HG02763 (cell line): Measurements from ENCODE around the gene TEX264.
A peak's percentile ranks its signal among the peaks of the same experiment; 100 is the strongest.
"Not testable (repeated sequence)": the region's sequence is repeated elsewhere in the genome, so short reads cannot be mapped to it uniquely, and the experiment has no call there.

ENCODE experiments used
- ATAC-seq: cut with Tn5 transposase; IDR thresholded peaks from one replicate; pipeline ENCODE4 v1.9.1; 2021; ENCODE audit warnings: mild to moderate bottlenecking, moderate library complexity; ENCODE audit not compliant: unreplicated experiment

Gene TEX264, protein sequence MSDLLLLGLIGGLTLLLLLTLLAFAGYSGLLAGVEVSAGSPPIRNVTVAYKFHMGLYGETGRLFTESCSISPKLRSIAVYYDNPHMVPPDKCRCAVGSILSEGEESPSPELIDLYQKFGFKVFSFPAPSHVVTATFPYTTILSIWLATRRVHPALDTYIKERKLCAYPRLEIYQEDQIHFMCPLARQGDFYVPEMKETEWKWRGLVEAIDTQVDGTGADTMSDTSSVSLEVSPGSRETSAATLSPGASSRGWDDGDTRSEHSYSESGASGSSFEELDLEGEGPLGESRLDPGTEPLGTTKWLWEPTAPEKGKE

DNA sequence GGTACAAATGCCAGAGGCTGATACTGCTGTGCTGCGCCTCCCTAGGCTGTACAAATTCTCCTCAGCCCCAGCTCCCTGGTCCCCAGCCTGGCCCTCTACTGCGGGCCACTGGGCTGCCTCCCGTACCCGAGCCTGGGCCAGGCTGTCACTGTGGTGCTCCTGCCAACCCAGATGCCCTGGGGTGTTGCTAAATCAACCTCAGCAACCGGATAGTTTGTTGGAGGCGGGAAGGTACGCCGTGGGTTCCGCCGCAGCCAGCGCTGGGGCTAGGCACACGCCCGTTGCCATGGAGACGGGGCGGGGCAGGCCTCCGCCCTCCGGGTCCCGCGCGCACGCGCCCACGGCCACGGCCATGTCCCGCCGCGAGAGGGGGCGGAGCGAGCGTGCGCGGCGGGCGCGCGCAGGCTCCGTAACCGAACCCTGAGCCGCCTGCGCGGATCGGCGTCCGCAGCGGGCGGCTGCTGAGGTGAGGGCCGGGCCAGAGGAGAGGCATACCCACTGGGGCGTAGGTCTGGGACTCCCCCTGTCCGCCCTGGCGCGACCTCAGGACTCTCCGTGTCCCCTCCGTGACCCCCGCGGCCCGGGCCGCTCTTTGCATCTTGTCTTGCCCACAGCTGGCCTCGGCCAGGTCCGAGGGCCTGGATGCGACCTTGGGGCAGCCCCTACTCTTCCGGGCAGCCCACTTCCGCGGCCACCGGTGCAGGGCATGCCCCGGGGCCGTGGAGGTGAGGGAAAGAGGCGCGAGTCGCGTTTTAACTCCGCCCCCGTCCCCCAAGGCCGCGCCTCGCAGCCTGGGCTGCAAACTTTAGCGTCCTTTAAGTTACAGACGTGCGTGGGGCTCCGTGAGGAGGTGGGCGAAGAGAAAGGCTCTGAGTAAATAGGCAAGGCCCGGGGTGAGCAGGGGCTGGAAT, at the start of gene TEX264:
Gene TEX264, plus strand, starts transcription at position 430 of the 911 bp plus-strand sequence. CDS start 3,053 bp downstream, outside the sequence.
- peak; percentile 74 for ATAC-seq

DNA sequence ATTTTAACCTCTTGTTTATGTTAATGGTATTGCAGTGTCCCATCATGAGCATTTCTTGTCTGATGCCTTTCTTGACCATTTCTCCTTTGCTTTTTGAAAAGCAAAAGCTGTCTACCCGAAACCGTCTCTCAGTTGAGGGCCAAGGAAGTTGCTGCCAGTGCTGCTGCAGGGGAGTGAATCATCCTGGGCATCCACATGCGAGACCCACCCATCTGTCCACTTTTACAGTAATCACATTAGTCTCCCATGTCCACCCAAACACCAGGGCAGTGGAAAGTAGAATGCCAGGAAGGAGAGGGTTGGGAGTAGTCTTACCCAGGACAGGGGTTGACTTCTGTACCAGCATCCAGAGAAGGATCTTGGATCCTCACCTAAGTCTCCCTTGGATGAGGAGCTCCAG, 48.6 kb upstream of the TEX264 start:
- no peak for ATAC-seq

DNA sequence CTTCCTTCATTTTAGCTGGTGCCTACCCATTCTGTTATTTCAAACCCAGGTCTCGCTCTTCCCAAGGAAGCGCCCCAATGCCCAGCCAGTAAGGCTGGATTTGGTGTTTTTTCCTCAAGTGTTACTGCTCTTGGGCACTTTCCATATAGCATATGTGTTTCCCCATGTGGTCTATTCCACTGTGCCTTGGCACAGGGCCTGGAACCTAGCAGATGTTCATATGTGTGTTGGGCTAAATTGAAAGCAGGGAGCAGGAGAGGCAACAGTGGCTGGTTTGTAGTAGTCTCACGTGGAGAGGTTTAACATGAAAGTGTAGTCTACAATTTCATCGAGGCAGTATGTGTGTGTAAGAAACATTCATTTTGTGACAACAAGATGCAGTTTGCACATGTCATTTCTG, 48.2 kb upstream of the TEX264 start:
- ATAC-seq, result no peak

DNA sequence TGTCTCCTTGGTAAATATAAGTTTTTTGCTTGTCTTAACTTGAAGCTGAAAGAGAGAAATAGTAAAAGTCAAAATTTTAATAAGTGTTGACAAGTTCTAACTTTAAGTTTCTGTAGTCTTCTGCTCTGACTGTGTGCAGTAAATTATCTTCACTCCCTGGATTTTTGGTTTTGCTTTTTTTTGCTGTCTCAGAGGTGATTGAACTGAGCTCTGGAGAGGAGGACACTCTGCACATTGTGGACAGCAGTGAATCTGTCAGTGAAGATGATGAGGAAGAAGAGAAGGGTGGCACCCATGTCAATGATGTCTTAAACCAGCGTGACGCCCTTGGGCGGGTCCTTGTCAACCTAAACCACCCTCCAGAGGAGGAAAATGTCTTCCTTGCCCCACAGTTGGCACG, 40.5 kb upstream of the TEX264 start:
- no peak for ATAC-seq

DNA sequence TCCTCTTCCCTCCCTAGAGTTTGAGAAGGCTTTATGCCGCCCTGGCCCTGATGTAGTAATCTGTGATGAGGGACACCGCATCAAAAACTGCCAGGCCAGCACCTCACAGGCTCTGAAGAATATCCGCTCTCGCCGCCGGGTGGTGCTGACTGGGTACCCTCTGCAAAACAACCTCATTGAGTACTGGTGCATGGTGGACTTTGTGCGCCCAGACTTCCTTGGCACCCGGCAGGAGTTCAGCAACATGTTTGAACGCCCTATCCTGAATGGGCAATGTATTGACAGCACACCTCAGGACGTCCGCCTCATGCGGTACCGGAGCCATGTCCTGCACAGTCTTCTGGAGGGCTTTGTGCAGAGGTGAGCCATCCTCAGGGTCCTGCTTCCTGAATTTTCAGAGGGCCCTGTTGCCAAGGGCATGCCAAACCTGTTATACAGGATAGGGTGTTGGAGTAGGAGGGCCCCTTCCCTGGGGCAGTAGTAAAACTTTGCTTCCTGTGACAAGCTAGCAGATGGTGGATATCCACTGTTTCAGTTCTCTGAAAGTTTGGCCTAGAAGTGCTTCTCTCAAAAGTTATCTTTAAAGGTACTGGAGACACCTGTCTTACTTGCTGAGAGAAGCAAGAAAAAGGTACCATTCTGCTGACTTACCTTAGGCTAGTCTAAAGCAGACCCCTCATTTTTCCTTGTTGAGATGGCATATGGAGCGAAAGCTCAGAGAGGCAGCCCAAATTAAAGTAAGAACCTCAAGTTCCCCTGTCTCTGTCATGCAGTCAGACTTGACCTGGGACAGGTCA, 33.7 kb upstream of the TEX264 start:
- no peak for ATAC-seq

DNA sequence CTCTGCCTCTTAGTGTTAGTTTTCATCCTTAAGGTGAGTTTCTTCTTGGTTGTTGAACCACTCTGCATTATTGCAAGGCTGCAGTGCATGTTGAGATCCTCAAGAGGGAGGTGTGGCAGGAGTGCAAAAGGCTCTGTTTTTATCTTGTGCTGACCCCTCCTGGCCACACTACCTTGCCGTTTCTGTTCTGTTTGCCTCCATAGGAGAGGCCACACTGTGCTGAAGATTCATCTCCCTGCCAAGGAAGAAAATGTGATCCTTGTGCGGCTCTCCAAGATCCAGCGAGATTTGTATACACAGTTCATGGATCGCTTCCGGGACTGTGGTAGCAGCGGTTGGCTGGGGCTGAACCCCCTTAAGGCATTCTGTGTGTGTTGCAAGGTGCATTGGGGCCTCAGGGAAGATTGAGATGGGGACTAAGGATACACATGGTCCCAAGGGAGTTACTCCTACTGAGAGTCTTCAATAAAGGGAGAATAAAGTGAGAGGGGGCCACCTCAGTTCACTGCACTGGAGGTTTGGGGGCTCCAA, 33.0 kb upstream of the TEX264 start:
- no peak for ATAC-seq

DNA sequence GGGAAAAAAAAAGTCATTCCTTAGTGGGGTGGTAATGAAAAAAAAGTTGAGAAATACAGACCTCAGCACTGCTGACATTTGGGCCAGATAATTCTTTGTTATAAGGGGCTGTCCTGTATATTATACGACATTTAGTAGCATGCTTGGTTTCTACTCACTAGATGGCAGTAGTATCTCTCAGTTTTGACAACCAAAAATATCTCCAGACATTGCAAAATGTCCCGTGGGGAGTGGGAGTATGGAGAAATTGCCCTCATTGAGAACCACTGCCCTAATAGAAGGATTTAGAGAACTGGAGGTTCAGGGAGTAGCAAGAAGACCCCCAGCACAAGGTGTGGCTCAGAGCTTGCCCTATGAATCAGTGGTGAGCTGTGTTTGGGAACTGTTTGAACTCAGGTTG, 28.6 kb upstream of the TEX264 start:
- ATAC-seq, result no peak

DNA sequence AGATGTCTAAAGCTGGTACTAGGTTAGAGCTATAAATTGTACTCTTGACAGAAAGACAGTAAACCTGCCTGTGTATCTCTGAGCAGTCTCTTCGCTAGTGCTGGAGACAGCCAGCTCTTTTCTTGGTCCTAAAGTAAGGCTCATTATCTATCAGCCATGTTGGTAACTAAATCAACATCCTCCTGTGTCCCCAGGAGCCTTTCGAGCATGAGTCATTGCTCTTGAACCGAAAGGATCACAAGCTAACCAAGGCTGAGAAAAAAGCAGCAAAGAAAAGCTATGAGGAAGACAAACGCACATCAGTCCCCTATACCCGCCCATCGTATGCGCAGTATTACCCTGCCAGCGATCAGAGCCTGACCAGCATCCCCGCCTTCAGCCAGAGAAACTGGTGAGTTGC, 25.0 kb upstream of the TEX264 start:
- no peak for ATAC-seq

DNA sequence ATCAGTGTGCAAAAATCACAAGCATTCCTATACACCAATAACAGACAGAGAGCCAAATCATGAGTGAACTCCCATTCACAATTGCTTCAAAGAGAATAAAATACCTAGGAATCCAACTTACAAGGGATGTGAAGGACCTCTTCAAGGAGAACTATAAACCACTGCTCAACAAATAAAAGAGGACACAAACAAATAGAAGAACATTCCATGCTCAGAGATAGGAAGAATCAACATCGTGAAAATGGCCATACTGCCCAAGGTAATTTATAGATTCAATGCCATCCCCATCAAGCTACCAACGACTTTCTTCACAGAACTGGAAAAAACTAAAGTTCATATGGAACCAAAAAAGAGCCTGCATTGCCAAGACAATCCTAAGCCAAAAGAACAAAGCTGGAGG, 18.9 kb upstream of the TEX264 start:
- ATAC-seq, result not testable (repeated sequence)

DNA sequence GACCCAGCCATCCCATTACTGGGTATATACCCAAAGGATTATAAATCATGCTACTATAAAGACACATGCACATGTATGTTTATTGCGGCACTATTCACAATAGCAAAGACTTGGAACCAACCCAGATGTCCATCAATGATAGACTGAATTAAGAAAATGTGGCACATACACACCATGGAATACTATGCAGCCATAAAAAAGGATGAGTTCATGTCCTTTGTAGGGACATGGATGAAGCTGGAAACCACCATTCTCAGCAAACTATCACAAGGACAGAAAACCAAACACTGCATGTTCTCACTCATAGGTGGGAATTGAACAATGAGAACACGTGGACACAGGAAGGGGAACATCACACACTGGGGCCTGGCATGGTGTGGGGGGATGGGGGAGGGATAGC, 17.6 kb upstream of the TEX264 start:
- not testable (repeated sequence) for ATAC-seq

DNA sequence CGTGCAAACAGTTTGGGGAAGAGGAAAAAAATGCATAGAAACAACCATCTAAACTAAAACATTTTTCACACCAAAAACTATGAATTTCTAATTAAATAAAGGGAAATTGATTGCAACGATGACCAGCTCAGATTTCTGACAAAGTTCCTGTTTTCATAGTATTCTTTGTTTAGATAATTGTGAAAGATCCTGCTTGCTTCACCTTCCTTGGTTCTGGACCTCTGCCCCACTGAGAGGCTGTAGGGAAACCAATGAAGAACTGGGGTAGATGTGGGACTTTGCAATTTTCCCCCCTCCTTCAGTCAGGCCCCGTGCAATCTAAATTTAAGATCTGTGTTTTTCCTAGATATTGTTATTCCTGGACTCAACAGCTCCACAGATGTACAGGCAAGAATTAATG, 13.8 kb upstream of the TEX264 start:
- ATAC-seq, result no peak

DNA sequence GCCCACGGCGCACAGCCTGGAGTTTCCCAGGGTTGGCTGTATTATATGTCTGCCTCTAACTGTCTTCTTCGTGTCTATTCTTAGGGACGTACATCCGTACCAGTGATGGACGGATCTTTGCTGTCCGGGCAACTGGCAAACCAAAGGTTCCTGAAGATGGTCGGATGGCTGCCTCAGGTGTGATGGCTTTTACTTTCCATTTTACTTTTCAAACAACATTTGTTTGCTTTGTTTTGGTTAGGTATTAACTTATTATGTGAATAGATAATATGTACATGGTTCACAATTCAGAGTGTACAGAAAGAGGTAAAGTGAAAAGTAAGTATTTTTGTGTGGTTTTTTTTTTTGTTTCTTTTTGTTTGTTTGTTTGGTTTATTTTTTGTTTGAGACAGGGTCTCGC, 11.1 kb upstream of the TEX264 start:
- ATAC-seq, result no peak

DNA sequence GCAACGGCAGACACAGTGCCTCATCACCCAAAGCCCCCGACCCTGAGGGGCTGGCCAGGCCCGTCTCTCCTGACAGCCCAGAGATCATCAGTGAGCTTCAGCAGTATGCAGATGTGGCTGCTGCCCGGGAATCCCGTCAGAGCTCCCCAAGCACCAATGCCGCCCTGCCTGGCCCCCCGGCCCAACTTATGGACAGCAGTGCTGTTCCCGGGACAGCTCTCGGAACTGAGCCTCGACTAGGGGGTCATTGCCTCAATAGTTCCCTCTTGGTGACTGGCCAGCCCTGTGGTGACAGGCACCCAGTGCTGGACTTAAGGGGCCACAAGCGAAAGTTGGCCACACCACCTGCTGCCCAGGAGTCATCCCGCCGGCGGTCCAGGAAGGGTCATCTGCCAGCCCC, 8.6 kb upstream of the TEX264 start:
- no peak for ATAC-seq

DNA sequence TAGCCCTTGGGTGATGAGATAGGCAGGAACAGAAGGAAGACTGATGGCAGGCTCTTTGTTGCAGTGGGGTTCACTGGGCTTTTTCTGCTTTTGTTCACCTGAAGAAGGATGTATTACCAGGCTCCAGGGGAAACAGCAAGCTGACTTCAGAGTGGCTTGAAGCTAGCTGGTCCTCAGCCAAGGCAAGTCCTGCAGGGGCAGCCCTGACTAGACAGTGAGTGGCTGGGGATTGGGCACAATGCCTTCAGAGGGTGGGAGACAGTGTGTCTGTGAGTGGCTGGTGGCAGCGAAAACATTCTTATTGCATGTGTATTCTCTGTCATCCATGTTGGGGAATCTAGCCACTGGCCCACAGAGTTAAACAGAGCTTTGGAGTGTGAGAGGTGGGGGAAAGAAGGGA, 2.3 kb upstream of the TEX264 start:
- ATAC-seq, result no peak

DNA sequence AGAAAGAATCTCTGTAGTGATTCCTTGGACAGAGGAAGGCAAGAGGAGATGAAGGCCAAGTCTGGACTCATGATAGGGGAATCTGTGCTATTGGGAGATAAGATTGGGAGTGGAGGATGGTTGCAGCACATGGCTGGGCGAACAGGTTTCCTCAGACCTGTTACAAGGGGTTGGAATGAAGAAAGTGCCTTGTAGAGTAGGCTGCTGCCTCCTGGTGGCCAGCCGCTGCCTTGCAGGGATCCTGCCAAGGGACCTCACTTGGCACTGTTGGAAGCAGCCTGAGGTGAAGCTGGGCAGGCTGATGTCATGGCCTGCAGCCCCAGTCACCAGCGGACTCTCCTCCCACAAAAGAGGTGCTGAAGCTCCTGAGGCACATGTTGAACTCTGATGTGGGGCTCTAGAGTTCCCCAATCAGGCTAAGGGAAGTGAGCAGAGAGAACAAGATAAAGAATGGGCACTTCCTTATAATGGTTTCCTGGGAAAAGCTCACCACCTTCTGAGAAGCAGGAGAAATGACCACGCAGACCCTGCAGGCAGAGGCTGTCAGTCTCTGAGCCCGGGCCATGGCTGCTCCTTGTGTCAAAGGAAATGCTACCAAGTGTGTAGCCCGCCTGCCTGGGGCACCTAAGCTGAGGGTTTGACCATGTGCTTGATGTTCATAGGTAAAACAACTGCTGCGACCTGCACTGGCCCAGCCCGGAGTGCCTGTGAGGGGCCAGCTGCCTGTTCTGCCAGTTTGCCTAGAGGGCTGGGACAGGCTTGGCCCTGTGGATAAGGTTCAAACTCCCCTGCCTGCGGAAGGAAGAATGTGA, 1.6 kb upstream of the TEX264 start:
- no peak for ATAC-seq

DNA sequence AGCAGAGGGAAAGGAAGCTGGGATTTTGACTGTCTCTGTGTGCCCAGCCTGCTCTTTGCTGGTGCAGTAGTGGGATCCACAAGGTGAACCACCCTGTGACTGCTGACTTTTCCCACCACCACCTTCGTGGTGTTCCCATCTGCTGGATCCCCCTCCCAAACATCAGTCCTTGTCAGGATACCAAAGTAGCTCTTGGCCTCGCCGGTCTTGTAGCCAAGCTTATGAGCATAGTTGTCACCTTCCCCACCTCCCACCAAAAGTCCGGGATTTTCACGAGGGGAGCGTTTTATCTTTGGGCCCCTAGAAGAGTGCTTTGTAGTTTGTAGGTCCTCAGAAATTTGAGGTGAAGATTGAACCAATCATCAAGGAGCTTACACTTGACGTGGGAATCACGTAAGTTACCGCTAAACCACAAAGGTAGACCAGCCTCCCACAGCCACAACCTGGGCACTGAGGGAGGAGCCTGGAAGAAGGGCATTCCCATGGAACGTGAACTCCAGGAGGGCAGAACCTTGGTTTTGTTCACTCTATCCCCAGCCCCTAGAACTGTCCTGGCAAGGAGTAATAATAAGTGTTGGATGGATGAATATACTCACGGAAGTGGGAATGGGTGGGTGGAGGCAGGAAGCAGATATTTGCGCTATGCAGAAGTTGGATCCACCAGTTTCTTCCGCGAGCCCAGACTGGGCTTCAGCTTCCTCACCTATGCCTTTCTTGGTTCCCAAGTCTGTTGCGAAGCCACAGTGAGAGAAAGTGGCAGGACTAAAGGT, 814 bp upstream of the TEX264 start:
- no peak for ATAC-seq

DNA sequence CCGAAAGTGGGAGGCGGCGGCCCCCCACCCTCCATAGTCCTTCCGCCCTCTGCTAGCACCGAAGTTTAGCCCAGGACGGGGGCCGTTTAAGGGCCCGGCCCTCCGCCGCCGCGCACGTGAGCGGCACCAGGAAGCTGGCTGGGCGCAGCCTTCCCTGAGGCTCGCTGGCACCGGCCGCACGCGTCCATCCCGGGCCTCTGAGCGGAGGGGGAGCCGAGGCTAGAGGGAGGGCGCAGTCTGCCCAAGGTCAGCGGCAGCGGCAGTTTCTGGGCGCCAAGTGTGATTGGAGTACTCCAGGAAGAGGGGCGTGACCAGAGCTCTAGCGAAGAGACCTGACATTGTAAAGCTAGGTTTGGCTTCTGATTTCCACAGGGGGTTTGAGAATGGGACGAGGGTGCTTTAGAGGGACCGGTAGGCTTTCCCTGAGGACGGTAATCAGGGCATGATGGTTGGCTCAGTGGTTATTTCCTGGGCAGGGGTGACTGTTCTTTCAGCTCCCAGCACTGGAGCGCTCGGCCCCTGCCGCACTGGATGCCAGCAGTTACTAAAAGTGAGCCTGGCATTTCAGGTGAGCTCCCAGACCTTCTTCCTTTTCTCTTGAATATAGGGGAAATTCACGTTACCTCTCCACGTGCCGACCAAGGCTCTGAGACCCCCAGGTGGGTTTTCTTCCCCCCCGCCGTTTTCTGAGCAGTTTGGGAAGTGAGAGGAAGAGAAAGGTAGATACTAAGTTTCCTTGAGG, 853 bp downstream of the TEX264 start:
- peak; percentile 24 for ATAC-seq

DNA sequence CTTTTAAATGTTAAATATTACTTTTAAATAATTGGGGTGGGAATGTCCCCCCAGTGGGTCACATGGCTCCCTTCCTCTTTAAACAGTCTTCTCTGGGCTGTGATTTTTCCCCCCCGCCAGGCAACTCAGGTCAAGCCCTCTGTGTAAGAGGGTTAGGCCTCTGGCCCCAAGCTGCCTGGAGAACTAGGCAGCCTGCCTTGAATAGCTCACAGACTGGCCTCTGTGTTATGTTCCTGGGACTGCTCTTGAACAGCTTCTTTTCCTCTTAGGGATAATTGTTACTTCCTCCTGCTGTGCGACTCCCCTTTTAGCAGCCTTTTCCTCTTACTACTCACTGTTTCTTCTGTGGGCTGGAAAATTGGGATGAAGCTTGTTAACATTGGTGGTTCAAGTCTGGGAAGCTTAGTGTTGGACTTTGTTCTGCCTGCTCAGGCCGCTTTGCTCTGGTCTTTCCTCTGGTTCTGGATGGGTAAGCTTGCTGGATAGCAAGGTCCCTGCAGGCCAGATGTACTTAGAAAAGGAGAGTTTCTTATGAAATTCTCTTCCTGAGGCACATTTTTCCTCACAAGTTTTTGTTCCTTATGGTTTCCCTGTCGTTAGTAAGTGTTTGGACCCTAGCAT, 2.2 kb downstream of the TEX264 start:
- no peak for ATAC-seq
